Activated gamma-delta T cell treated with anti-CD3 and anti-CD28 coated beads, Interleukin-2, amount 50 U/mL, for 16 hours (primary cell): ENCODE results near the gene CACNA2D3.

Experiments used
- DNase-seq: peaks from one replicate; pipeline ENCODE4 v3.0.0-alpha.2; 2020; ENCODE audit warnings: low read depth

Gene CACNA2D3

DNA sequence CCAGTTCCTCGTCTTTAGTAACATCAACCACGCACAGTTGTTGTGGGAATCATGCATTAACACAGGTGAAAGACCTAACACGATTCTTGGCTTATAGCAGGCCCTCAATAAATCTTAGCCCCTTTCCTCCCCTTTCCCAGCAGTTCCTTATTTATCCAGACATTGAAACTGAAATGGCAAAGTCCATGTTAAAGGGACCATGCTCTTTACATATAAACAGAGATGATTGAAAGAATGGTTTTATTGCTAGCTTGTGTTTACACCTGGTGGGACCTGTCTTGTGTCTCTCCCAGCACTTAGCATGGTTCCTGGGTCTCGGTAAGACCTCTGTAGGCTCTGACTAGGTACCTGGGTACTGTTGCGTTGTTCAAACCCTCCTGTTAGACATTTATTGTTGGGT, 553.7 kb downstream of the CACNA2D3 start:
- no peak for DNase-seq

- DNase-seq, result no peak
Observed at GRCh38 chr3:54681706-54682105, 559.4 kb downstream of the CACNA2D3 start.

DNA sequence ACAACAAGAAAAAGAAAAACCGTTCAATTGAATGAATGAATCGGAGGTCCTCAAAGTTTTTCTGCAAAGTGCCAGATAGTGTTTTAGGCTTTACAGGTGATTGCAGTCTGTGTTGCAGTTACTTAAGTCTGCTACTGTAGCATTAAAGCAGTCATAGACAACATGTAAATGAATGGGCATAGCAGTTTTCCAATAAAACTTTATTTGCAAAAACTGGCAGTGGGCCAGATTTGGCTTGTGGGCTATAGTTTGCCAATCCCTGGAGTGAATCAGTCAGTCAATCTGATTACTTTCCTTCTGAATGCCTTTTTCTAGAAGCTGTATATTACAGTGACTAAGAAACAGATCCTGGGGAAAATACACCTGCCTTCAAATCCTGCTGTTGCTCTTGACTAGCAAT, 562.9 kb downstream of the CACNA2D3 start:
- no peak for DNase-seq

- DNase-seq, result no peak
Observed at GRCh38 chr3:54691289-54691771, 569.0 kb downstream of the CACNA2D3 start.

DNA sequence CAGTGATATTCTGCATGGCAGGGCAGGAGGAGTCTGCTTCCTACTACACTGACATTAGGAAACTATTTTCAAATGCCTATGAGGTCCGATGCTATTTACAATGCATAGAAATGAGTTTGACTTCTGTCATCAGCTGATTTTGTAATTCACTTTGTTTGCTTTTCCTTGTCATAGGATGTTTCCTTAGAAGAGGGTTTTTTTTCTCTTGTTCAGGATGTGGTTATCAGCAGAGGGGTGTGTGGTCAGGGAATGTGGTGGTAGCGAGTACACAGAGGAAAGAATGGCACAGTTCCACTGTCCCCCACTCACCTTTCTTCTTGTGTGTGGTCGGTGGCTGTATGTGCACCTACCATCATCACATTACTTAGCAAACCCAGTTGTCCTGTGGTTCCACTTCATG, 574.0 kb downstream of the CACNA2D3 start:
- no peak for DNase-seq

- DNase-seq, result no peak
Observed at GRCh38 chr3:54698054-54698453, 575.7 kb downstream of the CACNA2D3 start.

DNA sequence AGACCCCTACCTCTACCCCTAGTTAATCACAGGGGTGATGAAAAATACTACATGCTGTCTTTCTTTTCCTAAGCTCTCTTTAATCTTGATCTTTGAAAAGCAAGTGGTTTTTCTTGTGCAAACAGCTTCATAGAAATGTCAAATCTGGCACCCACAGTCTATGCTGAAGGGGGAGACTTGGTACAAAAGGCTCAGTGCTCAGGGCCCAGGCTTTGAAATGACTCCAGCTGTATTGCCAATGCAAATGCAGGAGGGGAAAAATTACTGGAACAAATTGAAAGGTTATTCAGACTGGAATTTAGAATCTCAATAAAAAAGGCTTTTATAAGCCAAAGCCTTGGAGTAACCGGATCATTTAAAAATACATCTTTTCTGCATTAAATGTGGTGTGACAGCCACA, 581.6 kb downstream of the CACNA2D3 start:
- no peak for DNase-seq

- no peak for DNase-seq
Observed at GRCh38 chr3:54705730-54706129, 583.4 kb downstream of the CACNA2D3 start.

GRCh38 chr3:54706738-54707137, 584.4 kb downstream of the CACNA2D3 start:
- no peak for DNase-seq

DNA sequence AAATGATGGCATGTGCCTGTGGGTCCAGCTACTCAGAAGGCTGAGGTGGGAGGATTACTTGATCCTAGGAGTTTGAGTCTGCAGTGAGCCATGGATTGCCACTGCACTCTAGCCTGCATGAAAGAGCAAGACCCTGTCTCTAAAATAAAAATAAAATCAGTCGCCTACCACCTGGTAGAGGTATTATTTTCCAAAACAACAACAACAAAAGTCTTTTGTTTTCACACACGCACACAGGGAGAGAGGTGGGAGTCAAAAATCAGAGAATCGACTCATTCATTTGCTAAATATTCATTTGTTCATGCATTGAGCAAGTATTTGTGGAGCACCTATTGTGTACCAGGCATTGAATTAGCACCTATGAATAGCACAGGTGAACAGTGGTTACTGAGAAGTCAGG, 587.4 kb downstream of the CACNA2D3 start:
- no peak for DNase-seq

DNA sequence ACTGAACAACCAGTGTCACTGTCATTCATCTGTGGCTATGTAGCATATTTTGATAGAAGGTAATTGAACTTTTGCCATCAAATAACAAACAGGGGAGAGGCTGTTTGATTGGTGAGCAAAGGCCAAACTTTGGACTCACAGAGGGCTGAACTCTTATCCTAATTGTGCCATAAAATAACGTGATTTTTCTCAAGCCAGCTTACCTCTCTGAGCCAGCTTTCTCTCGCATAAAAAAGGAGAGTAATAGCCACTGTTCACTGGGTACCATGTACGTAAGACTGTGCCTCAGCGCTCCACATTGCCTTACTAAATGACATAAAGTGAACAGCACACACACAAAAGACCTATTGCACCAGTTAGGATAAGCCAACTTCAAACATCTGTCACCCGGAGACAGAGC, 588.6 kb downstream of the CACNA2D3 start:
- no peak for DNase-seq

DNA sequence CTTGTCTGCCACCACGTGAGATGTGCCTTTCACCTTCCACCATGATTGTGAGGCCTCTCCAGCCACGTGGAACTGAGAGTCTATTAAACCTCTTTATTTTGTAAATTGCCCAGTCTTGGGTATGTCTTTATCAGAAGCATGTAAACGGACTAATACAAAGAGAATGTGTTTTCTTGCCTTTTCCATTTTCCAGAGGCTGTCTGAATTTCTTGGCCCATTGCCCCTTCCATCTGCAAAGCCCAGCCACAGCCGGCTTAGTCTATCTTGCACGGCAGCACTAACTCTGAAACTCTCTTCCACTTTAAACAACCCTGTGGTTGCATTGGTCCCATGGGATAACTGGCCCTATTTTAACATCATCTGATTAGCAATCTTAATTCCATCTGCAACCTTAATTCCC, 590.2 kb downstream of the CACNA2D3 start:
- no peak for DNase-seq

DNA sequence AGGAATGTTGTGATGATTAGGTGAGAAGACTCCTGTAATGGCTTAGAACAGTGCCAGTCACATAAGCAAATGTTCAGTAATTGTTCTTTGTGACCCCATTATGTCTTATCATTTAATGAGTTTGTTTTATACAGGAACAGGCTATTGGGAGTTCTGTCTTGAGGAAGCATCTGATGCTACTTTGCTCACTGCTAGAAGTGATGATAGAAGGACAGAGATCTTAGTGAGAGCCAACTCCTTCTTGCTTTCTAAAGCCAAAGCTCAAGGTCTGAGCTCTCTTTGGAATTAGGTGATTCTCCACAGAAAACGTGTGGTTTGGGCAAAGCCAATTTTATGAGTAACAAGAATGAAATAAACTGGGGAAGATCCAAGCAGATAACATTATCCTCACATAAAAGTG, 590.7 kb downstream of the CACNA2D3 start:
- no peak for DNase-seq

DNA sequence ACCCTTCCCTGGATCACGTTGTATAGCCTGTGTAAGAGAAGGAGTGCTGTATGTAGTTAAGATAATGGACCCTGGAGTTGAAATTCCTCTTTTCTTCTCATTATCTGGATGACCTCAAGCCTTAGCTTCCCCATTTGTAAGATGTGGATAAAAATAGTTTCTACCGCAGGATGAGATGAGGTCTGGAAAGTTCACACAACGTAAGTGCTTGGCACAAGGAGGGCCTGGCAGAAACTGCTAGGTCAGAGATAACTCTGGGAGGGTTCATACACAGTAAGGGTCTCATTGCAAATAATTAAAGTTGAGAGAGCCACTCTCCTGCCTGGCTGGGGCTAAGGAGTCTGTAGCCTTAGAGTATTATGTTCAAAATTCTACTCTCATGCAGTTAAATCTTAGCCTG, 591.1 kb downstream of the CACNA2D3 start:
- no peak for DNase-seq

DNA sequence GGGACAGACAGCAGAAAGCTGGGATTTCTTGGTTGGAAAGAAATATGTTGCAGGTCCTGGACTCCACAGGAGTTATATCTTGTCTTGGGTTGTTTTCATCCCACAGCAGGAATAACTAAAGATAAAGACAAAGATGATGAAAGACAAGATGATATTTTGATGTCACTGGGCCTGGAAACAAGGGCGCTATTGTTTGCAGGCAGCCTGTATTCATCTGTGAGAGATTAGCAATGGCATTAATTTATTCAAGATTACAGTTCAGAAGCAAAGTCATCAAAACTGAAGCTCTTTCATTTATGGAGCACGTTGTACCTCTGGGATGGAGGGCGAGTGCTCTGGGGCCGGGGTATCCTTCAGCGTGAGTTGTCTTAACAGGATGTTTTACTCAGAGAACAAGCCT, 591.7 kb downstream of the CACNA2D3 start:
- no peak for DNase-seq

GRCh38 chr3:54717506-54717905, 595.2 kb downstream of the CACNA2D3 start:
- DNase-seq, result no peak

DNA sequence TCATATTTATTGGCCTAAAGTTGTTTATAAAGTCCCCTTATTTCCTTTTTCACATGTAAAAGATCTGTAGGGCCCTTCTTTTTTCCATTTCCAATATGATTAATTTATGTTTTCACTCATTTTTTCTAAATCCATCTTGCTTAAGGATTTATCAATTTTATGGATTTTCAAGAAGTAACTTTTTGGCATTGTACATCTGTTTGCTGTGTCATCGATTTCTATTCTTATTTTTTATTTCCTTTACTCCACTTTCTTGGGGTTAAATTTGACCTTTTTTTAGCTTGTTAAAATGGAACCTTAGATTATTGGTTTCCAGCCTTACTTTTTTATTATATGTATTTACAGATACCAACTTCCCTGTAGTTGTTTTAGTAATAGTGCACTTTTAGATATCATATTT, 597.6 kb downstream of the CACNA2D3 start:
- no peak for DNase-seq

GRCh38 chr3:54720604-54721003, 598.3 kb downstream of the CACNA2D3 start:
- DNase-seq, result no peak

- no peak for DNase-seq
Observed at GRCh38 chr3:54731732-54732445, 609.5 kb downstream of the CACNA2D3 start.

GRCh38 chr3:54733106-54734006, 611.0 kb downstream of the CACNA2D3 start:
- DNase-seq, result no peak

GRCh38 chr3:54736459-54736858, 614.1 kb downstream of the CACNA2D3 start:
- no peak for DNase-seq

GRCh38 chr3:54743755-54744154, 621.4 kb downstream of the CACNA2D3 start:
- no peak for DNase-seq

- no peak for DNase-seq
Observed at GRCh38 chr3:54744291-54744690, 621.9 kb downstream of the CACNA2D3 start.
